HUDEP-2 (cell line): Measurements from ENCODE around the gene GPR22.
A peak's percentile ranks its signal among the peaks of the same experiment; 100 is the strongest.

ENCODE experiments used
- DNase-seq, 76 experiments: peaks; one replicate each; lab custom pipeline; 2025; ENCODE audit not compliant: unreplicated experiment in 76 of 76; lab: John Stamatoyannopoulos, UW

Gene GPR22

GRCh38 chr7:107469929-107470328 lies at the start of gene GPR22:
Gene GPR22 (plus strand): TSS chr7:107470057. CDS start chr7:107474061, 4,004 bp downstream.
- no peak for DNase-seq

- no peak for DNase-seq
These were observed 42.4 kb upstream of the GPR22 start for GRCh38 chr7:107427462-107427861.

GRCh38 chr7:107428642-107429041 lies 41.2 kb upstream of the GPR22 start:
- no peak for DNase-seq

- DNase-seq: no peak
These were observed 39.8 kb upstream of the GPR22 start for GRCh38 chr7:107430057-107430456.

GRCh38 chr7:107432261-107432660 lies 37.6 kb upstream of the GPR22 start:
- DNase-seq: no peak

GRCh38 chr7:107435749-107436148 lies 34.1 kb upstream of the GPR22 start:
- DNase-seq: no peak

GRCh38 chr7:107439025-107439424 lies 30.8 kb upstream of the GPR22 start:
- DNase-seq: no peak

GRCh38 chr7:107441581-107442422 lies 28.1 kb upstream of the GPR22 start:
- DNase-seq: peak in 4 of 76 experiments; percentile 1 to 16 (median 10)

GRCh38 chr7:107442678-107443077 lies 27.2 kb upstream of the GPR22 start:
- no peak for DNase-seq

GRCh38 chr7:107446531-107446930 lies 23.3 kb upstream of the GPR22 start:
- peak in 1 of 76 experiments; percentile 1 for DNase-seq

GRCh38 chr7:107446988-107447387 lies 22.9 kb upstream of the GPR22 start:
- DNase-seq: no peak

- no peak for DNase-seq
These were observed 18.9 kb upstream of the GPR22 start for GRCh38 chr7:107450970-107451369.

- DNase-seq: no peak
These were observed 16.5 kb upstream of the GPR22 start for GRCh38 chr7:107453388-107453787.

GRCh38 chr7:107461938-107462533 lies 7.8 kb upstream of the GPR22 start:
- no peak for DNase-seq

GRCh38 chr7:107463139-107464078 lies 6.4 kb upstream of the GPR22 start:
- peak in 38 of 76 experiments; percentile 1 to 44 (median 16) for DNase-seq

GRCh38 chr7:107464666-107465226 lies 5.1 kb upstream of the GPR22 start:
- no peak for DNase-seq

- no peak for DNase-seq
These were observed 1.9 kb upstream of the GPR22 start for GRCh38 chr7:107467972-107468371.

GRCh38 chr7:107468824-107469223 lies 1.0 kb upstream of the GPR22 start:
- no peak for DNase-seq

GRCh38 chr7:107471292-107472070 lies 1.6 kb downstream of the GPR22 start:
- DNase-seq: no peak

GRCh38 chr7:107472116-107472515 lies 2.3 kb downstream of the GPR22 start:
- DNase-seq: no peak
